DOHH2 (cell line): ENCODE measurements around the gene USP20.

Source experiments
- CTCF ChIP-seq: fragments of 200-600 bp; sonication (generic); IDR thresholded peaks from one replicate; pipeline ENCODE4 v1.5.1; 2014; ENCODE audit warnings: antibody characterized with exemption, mild to moderate bottlenecking, low read depth, low read length; ENCODE audit not compliant: poor library complexity, severe bottlenecking
- EZH2phosphoT487 ChIP-seq: fragments of 200-600 bp; sonication (generic); IDR thresholded peaks from 2 replicates; pipeline ENCODE4 v1.6.1; 2017; ENCODE audit warnings: borderline replicate concordance, mild to moderate bottlenecking, antibody characterized with exemption, low read length, moderate library complexity, mixed read lengths

- TF ChIP-seq CTCF (no peak), EZH2phosphoT487 (no peak)
Observed at GRCh38 chr9:129919277-129919676, 84.0 kb downstream of the USP20 start.
